HG03097 (cell line): ENCODE results near the gene ECE1.
A peak's percentile ranks its signal among the peaks of the same experiment; 100 is the strongest.
"Not testable (repeated sequence)": the region's sequence is repeated elsewhere in the genome, so short reads cannot be mapped to it uniquely, and the experiment has no call there.

Source experiments
- ATAC-seq: cut with Tn5 transposase; IDR thresholded peaks from one replicate; pipeline ENCODE4 v1.9.1; 2021; ENCODE audit not compliant: unreplicated experiment, low FRiP score

Gene ECE1

DNA sequence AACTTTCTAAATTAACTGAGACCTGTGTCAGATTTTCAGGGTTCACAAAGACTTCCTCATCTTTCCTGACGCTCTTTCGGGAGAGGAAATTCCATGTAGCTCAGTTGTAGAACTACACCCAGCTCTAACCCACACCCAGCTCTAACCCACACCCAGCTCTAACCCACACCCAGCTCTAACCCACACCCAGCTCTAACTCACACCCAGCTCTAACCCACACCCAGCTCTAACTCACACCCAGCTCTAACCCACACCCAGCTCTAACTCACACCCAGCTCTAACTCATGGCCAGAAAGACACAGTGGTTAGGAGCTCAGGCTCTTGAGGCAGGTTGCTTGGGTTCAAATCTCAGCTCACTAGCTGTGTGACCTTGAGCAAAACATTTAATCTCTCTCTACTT is 99.5 kb downstream of the ECE1 start:
- not testable (repeated sequence) for ATAC-seq

DNA sequence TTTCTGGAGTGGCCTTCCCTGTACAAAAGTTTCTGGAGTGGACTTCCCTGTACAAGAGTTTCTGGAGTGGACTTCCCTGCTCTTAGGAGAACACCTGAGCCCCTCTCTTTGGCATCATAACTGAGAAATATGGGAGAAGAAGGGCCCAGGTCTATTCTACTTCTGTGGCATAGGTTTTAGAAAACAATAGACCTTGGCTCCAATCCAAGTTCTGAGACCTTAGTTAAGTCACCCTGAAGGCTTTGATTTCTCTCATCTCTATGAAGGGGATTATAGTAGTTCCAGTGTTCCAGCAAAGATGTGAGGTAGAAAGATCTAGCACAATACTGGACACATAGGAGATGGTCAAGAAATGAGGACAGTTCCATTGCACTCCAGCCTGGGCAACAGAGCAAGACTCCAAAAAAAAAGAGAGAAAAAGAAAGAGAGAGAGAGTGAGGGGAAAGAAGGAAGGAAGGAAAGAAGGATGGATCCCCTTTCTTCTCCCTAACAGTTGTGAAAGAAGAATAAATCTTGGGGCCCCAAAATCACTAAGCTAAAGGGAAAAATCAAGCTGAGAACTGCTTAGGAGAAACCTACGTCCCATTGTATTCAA is 100.3 kb downstream of the ECE1 start:
- no peak for ATAC-seq

DNA sequence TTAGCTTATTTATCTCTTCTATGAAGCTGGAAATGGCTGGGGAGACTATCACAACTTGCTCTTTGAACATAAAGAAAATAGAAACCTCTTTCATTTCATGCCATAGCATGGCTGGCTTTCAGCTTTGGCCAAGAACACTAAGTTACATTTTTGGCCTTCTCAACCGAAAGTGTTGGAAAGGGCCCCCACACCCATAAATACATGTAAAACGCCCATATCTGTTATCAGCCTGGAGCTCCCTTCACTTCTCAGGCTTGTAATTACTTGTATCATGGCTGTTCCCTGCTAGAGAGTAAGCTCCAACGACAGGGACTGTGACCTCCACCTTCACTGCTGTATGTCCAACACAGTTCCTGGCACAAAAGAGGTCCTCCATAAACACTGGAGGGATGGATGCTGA is 100.8 kb downstream of the ECE1 start:
- ATAC-seq, result no peak

DNA sequence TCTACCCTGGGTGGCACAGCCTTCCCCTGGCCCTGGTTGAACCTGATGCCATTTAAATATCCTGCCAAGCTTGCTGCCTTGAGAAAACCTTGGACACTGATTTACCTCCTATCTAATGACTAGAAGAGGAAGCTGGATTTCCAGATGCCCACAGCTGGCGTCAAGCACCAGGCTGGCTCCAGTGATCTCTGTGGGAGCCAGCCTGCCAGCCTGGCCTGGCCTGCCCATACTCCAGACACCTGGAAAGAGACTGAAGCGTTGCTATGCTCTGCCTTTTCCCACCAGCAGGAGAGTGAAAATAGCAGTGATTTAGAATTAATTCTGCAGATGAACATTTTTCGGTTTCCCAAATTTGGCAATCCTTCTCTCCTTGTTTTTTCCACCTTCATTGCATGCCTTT is 102.0 kb downstream of the ECE1 start:
- no peak for ATAC-seq

DNA sequence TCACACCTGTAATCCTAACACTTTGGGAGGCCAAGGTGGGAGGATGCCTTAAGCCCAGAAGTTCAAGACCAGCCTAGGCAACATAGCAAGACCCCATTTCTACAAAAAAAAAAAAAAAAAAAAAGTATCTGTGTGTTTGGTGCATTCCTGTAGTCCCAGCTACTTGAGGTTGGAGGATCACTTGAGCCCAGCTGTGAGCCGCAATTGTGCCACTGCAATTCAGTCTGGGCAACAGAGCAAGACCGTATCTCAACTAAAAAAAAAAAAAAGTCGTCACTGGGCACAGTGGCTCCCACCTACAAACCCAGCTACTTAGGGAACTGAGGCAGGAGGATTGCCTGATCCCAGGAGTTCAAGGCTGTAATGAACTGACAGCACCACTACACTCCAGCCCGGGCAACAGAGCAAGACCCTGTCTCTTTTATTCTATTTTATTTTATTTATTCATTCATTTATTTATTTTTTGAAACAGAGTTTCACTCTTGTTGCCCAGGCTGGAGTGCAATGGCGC is 105.0 kb downstream of the ECE1 start:
- ATAC-seq, result no peak

DNA sequence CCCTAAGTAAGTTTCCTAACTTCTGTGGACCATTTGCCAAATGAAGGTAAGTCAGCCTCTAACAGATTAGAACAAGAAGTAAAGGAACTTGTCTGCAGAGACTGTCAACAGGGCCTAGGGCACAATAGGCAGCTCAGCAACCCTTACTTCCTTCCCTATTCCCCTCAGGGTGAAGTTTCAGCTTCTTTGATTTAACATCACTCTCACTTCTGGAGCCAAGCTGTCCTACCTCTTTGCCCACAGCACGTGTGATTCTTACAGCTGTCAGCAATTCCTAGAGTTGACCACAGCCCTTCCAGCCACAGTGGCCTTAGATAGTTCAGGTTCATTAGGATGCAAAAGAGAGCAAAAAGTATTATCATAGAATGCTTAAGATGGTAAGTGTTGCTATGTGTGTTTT is 106.0 kb downstream of the ECE1 start:
- ATAC-seq, result no peak

DNA sequence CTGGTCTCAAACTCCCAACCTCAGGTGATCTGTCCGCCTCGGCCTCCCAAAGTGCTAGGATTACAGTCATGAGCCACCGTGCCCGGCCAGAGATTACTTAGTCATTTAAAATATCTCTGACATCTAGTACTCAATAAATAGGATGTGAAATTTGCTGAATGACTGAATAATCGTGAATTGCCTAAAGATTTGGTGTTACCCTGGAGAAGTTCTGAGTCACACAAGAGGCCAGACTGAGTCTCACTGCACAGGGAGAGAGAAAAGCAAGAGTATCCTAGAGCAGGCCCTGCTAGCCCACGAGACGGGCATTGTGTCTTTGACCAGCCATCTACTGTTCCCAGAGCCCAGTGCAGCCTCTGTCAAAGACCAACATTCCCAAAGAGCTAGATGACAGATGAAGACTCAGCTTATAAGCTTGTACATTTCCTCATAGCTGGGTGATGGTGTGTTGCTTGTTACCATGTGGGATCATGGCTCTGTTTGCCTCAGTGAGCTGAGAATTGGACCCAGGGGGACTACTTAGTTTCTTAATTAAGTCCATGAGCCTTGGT is 108.0 kb downstream of the ECE1 start:
- no peak for ATAC-seq

DNA sequence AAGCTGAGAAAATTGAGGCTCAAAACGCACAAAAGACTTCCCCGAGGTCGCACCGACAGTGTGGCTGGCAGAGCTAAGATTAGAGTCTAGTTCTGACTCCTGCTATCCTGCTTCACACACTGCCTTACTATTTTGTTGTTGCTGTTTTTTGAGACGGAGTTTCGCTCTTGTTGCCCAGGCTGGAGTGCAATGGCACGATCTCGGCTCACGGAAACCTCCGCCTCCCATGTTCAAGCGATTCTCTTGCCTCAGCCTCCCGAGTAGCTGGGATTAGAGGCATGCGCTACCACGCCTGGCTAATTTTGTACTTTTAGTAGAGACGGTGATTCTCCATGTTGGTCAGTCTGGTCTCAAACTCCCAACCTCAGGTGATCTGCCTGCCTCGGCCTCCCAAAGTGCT is 112.0 kb downstream of the ECE1 start:
- not testable (repeated sequence) for ATAC-seq

DNA sequence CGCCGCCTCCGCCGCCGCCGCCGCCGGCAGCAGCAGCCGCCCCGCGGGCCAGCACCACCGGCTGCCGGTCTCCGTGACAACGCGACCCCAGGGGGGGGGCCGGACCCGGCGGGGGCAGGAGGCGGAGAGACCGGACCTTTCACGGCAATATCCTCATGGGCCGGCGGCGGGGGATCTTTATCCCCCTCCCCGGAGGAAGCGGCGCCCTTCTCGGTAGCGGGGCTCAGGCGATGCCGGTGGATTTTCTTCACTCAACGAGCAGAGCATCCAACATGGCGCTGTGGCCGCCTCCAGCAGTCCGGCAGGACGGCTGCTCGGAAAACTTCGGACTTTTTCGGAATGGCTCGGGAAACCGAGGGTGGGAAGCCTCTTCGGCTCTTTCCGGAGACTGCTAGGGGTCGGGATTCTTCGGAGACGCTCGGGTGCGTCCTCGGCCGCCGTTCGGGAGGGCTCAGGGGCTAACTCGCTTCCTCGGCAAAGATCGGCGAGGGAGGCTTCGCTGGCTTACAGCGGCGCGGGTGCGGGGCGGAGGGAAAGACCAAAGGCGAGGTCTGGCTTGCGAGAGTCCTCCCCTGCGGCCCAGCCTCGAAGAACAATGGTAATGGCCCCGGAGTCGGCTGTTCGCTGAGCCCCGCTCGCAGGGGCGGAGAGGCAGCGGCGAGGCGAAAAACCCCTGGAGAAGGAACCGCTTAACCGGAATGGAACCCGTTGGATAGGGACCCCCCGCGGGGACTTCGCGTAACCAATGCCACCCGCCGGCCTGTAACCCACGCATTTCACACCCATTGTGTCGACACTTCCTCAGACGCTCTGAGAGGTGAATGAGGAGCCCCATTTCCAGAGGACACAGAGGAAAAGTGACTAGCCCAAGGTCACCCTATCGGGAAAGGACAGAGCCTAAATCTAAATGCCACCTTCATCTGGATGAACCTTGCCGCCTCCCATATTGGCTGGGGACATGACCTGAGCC is 113.4 kb downstream of the ECE1 start, which contains the start of gene EIF4G3:
Gene EIF4G3 (minus strand): TSS at position 312 of the 970 bp plus-strand sequence. CDS start 174,155 bp downstream, outside the sequence.
- ATAC-seq, result peak; percentile 91

DNA sequence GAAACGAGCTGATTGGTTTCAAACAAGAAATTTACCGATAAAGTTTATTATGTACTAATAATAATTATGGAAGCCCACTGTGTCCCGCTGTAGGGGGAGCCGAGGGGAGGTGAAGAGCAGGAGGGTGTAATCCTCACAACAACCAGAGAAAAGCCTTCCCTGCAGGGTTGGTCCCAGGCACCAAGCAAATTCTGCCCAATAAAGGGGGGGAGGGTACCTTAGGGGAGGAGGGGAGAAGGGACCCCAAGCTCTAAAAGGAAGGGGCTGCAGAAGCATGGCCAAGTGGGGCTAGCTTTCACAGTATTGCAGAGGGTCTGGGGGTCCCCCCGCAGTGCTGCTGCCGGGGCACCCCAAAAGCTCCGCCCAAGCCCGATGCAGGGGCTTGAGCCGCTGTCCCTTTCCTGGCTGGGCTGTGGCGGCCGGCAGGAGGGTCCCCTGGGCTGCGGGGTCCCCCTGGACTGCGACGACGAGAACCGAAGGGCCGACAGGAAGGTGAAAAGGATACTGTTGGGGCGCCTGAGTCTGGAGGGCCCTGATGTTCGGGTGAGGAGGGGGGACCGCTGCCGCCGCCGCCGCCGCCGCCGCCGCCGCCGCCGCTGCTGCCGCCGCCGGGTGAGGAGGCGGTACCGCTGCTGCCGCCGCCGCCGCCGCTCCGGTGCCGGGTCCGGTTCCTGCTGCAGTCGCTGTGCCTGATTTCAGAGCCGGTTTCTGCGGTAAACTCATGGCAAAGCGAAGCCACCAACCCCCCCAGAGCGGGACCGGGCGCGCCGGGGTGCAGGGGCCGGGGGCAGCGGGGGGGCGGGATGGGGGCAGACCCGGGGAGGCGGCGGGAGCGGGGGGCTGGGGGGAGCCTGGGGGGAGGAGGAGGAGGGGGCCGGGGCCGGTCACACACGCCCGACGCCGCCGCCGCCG is 114.3 kb downstream of the ECE1 start:
- ATAC-seq, result no peak

DNA sequence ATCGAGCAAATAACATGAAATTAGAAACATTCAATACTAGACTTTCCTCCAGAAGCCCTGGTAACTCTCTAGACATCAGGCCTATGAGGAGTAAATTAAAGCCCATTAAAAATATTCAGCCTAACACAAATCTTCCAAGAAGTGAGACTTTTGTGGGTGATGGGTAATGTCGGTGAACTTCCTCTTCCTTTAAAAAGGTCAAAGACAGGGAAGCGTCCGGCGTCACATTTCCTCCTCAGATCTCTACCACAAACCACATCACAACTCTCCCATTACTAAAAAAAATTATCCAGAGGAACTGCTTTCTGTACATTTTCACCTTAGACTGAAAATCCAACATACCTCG is 115.0 kb downstream of the ECE1 start:
- ATAC-seq, result no peak

DNA sequence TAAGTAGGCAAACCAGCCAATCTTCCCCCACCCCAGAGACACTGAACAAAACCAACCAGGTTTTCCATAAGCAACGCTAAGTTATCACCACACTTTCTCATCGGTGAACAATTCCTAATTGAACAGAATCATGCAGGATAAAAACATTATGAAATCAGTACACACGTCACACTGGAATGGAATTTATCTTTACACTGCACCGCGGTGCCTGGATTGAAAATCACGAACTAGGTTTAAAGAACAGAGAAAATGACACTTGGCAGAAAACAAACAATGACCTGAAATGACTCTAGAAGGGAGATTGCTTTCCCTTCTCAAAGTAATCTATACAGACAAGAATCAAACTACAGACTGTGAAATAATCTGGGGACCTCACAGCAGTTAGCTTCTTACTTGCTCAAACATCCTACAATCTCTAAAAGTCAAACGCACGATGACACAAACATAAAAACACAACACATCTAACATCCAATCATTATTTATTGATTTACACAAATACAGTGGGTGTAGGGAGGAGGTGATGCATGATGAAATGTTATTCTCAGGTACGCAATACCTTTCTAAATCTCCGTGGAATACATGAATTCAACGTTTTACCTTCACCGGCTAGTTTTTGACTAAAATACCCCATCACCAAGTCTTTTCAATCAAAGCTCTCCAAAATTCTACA is 115.5 kb downstream of the ECE1 start:
- no peak for ATAC-seq

DNA sequence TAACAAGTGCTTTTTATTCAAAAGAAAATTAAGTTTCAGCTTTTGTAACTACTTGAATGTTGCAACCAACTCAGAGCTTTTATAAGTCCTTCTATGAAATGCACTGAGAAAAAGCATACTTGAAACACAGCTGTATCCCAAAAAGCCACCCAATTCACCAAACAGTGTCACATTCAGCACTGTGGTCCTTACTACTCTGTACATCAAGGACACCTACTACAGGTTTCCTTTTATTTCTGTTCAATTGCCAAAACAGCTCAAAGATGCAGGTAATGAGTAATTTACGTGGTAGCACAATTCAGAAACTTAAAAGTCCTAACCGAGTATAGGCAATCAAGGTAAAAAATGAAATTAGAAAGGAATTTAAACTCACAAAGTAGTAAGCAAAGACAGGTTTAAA is 116.0 kb downstream of the ECE1 start:
- no peak for ATAC-seq

DNA sequence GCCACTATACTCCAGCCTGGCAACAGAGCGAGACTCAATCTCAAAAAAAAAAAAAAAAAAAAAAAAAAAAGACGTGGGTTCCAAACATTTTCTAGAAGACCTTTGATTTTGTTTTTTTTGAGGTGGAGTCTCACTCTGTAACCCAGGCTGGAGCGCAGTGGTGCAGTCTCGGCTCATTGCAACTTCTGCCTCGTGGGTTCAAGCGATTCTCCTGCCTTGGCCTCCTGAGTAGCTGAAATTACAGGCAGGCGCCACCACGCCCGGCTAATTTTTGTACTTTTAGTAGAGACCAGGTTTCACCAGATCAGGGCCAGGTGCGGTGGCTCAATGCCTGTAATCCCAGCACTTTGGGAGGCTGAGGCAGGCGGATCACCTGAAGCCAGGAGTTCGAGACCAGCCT is 117.2 kb downstream of the ECE1 start:
- ATAC-seq, result not testable (repeated sequence)

DNA sequence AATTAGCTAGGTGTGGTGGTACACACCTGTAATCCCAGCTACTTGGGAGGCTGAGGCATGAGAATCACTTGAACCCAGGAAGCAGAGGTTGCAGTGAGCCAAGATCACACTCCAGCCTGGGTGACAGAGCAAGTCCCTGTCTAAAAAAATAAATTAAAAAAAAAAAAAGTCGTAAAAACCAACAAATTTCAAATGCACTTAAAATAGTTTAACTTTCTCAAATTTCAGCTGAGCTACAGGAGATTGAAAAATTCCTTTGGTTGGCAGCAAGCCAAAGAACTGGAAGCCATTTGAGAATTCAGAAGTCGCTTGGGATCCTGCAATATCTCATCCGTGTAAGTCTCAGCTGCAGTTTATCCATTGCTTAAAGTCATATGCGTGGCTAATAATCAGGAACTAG is 119.4 kb downstream of the ECE1 start:
- ATAC-seq, result not testable (repeated sequence)

DNA sequence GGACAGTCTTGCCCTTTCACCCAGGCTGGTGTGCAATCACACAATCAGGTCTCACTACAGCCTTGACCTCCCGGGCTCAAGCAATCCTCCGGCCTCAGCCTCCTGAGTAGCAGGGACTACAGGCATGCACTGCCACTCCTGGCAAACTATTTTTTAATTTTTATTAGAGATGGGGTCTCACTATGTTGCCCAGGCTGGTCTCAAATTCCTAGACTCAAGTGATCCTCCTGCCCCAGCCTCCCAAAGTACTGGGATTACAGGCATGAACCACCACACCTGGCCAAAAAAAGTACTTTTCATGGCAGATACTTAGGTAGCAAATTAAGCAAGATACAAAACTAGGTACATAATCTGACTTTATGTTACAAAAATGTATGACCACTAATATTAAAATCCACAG is 121.8 kb downstream of the ECE1 start:
- ATAC-seq, result no peak
